Pancreas (tissue), 10 donors: ENCODE results near the gene AFG3L2. TPM values are rescaled to one million over a fixed set of nuclear protein-coding genes. Genes with fewer than 3 reads are reported as not detected.

Experiments used
- ATAC-seq, 4 donors: fragments of 200-7000 bp; cut with Tn5 transposase; one replicate each; pipeline versions ENCODE4 v1.8.0 to v1.9.1; 2020; ENCODE audit warnings: mild to moderate bottlenecking in 4 of 4, moderate library complexity in 4 of 4
- DNase-seq, 6 donors: peaks; one replicate each; pipeline ENCODE4 v3.0.0-alpha.2; 2020
- FAIRE-seq: peaks from 2 replicates; lab custom pipeline; 2012; peaks lifted over from hg19 to GRCh38; lab: Jason Lieb, UNC
- H3K27ac ChIP-seq, 4 donors: fragments of 200-600 bp; sonication (generic); 1 replicate in 3 of 4; 2 replicates in 1 of 4; pipeline versions ENCODE4 v1.5.0 to v1.8.0; 2020
- H3K27me3 ChIP-seq, 4 donors: fragments of 200-600 bp; one replicate each; pipeline ENCODE4 v1.8.0; 2021
- H3K36me3 ChIP-seq, 3 donors: fragments of 200-600 bp; sonication (generic) in 1 of 3; one replicate each; pipeline versions ENCODE4 v1.5.0 to v1.8.0; 2020 to 2021
- H3K4me1 ChIP-seq, 3 donors: fragments of 200-600 bp; one replicate each; pipeline ENCODE4 v1.8.0; 2021
- H3K4me3 ChIP-seq, 4 donors: fragments of 200-600 bp; sonication (generic) in 2 of 4; one replicate each; pipeline versions ENCODE4 v1.5.0 to v1.8.0; 2020 to 2021
- H3K9me3 ChIP-seq, 4 donors: fragments of 200-600 bp; one replicate each; pipeline ENCODE4 v1.8.0; 2021
- WGBS, 2 donors: extraction: QIAGEN DNeasy Blood & Tissue Kit; methylation state at CpG; one replicate each; pipeline ENCODE4 v1.1.7; 2013; 5-methylcytosine and 5-hydroxymethylcytosine counted together
- intact Hi-C, 3 donors: fragments of 100-400 bp; cut with DNase I; formaldehyde crosslinking; loops; one replicate each; pipeline versions ENCODE4 v1.11.1 to v1.14.2; 2022
- polyA plus RNA-seq, 2 donors: library from polyadenylated mRNA; stranded (reverse); fragments of 200-250 nt; gene quantifications; one replicate each; pipeline ENCODE4 v1.2.3, GENCODE V29; 2013
- total RNA-seq, 6 donors: library from RNA; stranded (reverse); fragmentation: NEBNext Ultra II Directional in 4 of 6; extraction: Animal tissue kit (Norgen Biotek cat#: 25700) in 4 of 6; gene quantifications; one replicate each; pipeline versions ENCODE4 v1.2.1 to v1.2.4, GENCODE V29; 2021 to 2023
- TF ChIP-seq, protein P1 (sequence below), 4 donors: fragments of 200-600 bp; sonication (generic) in 3 of 4; IDR thresholded peaks; one replicate each; pipeline versions ENCODE4 v1.5.0 to v1.8.0; 2021; ENCODE audit warnings: antibody characterized with exemption in 4 of 4
- donor health status: healthy with polysubstance abuse.
- donor health status: DM: no; HTN: no; CAD: no; lungs with moderate emphysema.
- donor health status: DM: no; HTN: no; CAD: no.
- donor health status: control.
- donor health status: control.
- donor health status: Bipolar disorder and iron deficiency.
- donor health status: DM: yes; HTN: yes; CAD: no.
- donor health status: DM: no; HTN: no; CAD: no.
- donor health status: DM: no; HTN: no; CAD: no.
- donor health status: DM: yes; HTN: yes; CAD: no.

Gene AFG3L2
- total and polyA plus RNA-seq, 8 donors = 13.6 to 31.1 (median 23.4) TPM

DNA sequence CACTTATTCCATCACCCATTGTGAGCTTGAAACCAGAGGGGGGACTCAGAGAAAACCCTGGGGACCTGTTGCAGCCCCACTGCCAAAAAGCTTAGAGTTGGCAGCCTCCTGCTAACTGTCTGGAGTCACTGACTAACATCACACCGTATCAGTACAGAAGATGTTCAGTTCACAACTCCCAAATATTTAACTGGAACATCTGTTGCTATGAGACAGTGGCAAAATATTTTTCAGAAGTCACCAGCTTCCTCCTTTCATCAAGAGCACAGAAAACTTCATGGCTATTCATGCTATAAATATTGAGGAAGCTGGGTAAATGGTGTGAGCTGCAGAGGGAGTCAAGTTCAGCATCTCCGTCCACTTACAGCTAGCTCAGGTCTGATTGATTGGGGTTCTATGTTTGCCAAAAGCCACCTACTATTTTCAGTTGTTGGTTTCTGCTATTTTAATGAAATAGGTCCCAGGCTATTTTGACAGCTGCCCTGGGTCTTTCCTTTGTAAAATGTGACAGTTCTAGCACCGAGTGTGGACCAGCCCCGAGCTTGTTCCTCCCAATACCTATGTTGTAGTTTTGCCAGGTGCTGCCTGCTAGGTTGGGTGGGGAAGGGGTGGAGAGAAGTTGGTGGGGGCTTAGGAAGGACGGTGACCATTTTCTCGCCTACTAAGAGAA lies 59.2 kb downstream of the AFG3L2 start:
- no peaks in the 10 kb centered on the region for H3K9me3 ChIP-seq
- ATAC-seq (peak in 1 of 4 donors; percentile 4), FAIRE-seq (peak; percentile 65), DNase-seq (no peak)
- H3K4me3 ChIP-seq = no peak overlapping the region
- WGBS, 2 donors = 59% methylated on average over 6 of the region's 6 CpGs
- H3K27ac ChIP-seq = peak overlapping the region in 1 of 4 donors; percentile 3
- H3K27me3 ChIP-seq = no peaks in the 10 kb centered on the region
- H3K4me1 ChIP-seq = peaks cover 22 to 33% (median 25%) of the 10 kb centered on the region in 3 donors
- intact Hi-C loops = no loop called here
- TF ChIP-seq, protein P1, sequence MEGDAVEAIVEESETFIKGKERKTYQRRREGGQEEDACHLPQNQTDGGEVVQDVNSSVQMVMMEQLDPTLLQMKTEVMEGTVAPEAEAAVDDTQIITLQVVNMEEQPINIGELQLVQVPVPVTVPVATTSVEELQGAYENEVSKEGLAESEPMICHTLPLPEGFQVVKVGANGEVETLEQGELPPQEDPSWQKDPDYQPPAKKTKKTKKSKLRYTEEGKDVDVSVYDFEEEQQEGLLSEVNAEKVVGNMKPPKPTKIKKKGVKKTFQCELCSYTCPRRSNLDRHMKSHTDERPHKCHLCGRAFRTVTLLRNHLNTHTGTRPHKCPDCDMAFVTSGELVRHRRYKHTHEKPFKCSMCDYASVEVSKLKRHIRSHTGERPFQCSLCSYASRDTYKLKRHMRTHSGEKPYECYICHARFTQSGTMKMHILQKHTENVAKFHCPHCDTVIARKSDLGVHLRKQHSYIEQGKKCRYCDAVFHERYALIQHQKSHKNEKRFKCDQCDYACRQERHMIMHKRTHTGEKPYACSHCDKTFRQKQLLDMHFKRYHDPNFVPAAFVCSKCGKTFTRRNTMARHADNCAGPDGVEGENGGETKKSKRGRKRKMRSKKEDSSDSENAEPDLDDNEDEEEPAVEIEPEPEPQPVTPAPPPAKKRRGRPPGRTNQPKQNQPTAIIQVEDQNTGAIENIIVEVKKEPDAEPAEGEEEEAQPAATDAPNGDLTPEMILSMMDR (IDR thresholded peaks at IDR 0.05) = no peak
- no peaks in the 10 kb centered on the region for H3K36me3 ChIP-seq

GRCh38 chr18:12315911-12316310 lies 61.1 kb downstream of the AFG3L2 start:
- intact Hi-C loops = no loop called here
- peaks cover 0 to 4% (median 0%) of the 10 kb centered on the region in 3 donors for H3K36me3 ChIP-seq
- DNase-seq (peak in 3 of 6 donors; percentile 36 to 61 (median 39)), ATAC-seq (peak in 2 of 4 donors; percentile 19 to 45), FAIRE-seq (no peak)
- H3K27me3 ChIP-seq = no peaks in the 10 kb centered on the region
- H3K27ac ChIP-seq = no peak overlapping the region
- TF ChIP-seq, protein P1 (IDR thresholded peaks at IDR 0.05) = no peak
- no peak overlapping the region for H3K4me3 ChIP-seq
- WGBS, 2 donors = 20 to 25% methylated on average over 5 of the region's 5 CpGs
- H3K4me1 ChIP-seq = peaks cover 22 to 33% (median 25%) of the 10 kb centered on the region in 3 donors
- no peaks in the 10 kb centered on the region for H3K9me3 ChIP-seq

- Histone ChIP-seq H3K4me3 (no peak overlapping the region), H3K36me3 (peaks cover 0 to 4% (median 0%) of the 10 kb centered on the region in 3 donors), H3K27ac (peak overlapping the region in 1 of 4 donors; percentile 87), H3K9me3 (no peaks in the 10 kb centered on the region), H3K27me3 (no peaks in the 10 kb centered on the region), H3K4me1 (peaks cover 22 to 33% (median 25%) of the 10 kb centered on the region in 3 donors)
- DNase-seq = no peak
- intact Hi-C loops = no loop called here
- no peak for ATAC-seq
- 53 to 56% methylated on average over 10 of the region's 10 CpGs for WGBS, 2 donors
- TF ChIP-seq, protein P1 (IDR thresholded peaks at IDR 0.05) = no peak
- FAIRE-seq = no peak
Observed at GRCh38 chr18:12315490-12315889, 61.5 kb downstream of the AFG3L2 start.

GRCh38 chr18:12314591-12315305 lies 62.3 kb downstream of the AFG3L2 start:
- no peaks in the 10 kb centered on the region for H3K27me3 ChIP-seq
- no peak for FAIRE-seq
- TF ChIP-seq, protein P1 (IDR thresholded peaks at IDR 0.05) = no peak
- no peak for ATAC-seq
- 59 to 68% methylated on average over 1 of the region's 1 CpG for WGBS, 2 donors
- intact Hi-C loops = no loop called here
- peak overlapping the region; percentile 1 to 87 (median 48) for H3K27ac ChIP-seq
- H3K36me3 ChIP-seq = peaks cover 0 to 4% (median 0%) of the 10 kb centered on the region in 3 donors
- peaks cover 22 to 37% (median 25%) of the 10 kb centered on the region in 3 donors for H3K4me1 ChIP-seq
- H3K4me3 ChIP-seq = no peak overlapping the region
- no peak for DNase-seq
- no peaks in the 10 kb centered on the region for H3K9me3 ChIP-seq
